HG03108 (cell line): ENCODE data around the gene RASGRP1.

Experiments
- ATAC-seq: cut with Tn5 transposase; IDR thresholded peaks from one replicate; pipeline ENCODE4 v1.9.1; 2021; ENCODE audit warnings: moderate library complexity; ENCODE audit not compliant: unreplicated experiment

RASGRP1 gene

DNA sequence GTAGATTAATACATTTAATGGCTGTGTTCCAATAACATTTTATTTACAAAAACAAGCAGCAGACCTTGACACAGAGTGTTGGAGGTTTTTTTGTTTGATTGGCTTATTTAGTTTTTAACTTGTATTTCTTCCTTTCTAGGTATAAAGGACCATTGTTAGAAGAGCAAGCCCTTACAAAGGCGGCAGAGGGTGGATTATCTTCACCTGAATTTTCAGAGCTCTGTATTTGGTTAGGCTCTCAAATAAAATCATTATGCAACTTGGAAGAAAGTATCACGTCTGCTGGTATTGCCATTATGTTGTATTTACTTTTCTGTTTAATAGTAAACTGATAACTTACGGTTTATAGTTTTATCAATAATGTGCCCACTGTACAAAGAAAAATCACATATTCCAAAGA, 100.7 kb downstream of the RASGRP1 start:
- ATAC-seq, result no peak

- peak; percentile 63 for ATAC-seq
Measured at GRCh38 chr15:38461066-38461833, 103.4 kb downstream of the RASGRP1 start.

DNA sequence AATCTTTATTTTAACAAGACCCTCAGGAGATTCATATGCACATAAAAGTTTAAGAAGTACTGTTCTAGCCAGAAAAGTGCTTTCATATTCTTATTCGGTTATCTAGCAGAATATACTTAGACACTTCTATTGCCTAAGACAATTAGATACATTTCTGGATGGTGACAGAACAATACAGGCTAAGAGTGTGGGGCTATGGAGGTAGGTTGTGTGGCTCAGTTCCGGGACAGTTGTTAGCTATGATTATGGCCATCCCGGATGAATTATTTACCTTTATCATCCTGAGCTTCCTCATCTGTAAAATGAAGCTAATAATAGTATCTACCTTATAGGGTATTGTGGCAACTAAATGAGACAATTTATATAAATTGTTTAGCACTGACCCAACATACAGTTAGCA, 104.1 kb downstream of the RASGRP1 start:
- ATAC-seq, result no peak

- ATAC-seq, result no peak
Measured at GRCh38 chr15:38459480-38459879, 105.1 kb downstream of the RASGRP1 start.

DNA sequence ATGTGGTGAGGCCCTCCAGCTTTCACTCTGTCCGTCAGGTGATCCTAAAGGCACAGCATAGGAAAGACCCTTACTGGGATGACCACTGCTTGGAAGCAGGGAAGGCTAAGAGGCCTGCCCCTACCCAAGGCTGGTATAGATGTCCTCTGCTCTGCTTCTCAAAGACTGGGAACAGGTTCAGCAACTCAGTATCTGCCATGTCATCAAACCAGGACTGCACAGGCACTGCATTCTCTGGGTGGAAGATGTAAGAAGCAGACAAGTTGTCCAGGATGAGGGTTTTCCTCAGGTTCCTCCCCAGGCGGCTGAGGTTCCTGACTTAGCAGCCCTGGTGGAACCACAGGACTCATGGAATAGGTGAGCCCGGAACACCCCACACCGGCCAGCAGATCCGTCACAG, 106.0 kb downstream of the RASGRP1 start:
- no peak for ATAC-seq

- no peak for ATAC-seq
Measured at GRCh38 chr15:38455092-38455491, 109.5 kb downstream of the RASGRP1 start.

GRCh38 chr15:38454696-38455090, 109.9 kb downstream of the RASGRP1 start:
- ATAC-seq, result no peak

- ATAC-seq, result peak; percentile 78
Measured at GRCh38 chr15:38453971-38454695, 110.5 kb downstream of the RASGRP1 start, which contains the start of gene FAM98B. FAM98B (plus strand) TSS chr15:38454127; CDS start chr15:38454162, 35 bp downstream.

DNA sequence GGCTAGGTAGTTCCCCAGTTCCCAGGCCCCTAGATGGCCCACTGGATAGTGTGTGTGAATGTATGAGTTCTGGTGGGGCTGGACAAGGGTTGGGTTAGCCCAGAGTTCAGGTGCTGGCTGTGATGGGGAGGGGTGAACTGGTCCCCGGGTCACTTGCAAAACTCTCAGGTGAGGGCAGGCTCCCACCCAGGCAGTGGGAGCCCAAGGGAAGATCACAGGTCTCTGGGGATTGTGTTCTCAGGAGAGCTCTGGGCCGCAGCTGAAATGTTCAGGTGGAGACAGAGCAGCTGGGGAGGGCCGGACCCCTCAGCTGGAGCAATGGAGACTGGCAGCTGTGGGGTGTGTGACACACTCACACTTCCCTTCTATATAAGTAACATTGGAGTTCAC, 123.5 kb downstream of the RASGRP1 start:
- no peak for ATAC-seq

GRCh38 chr15:38440353-38441129, 124.1 kb downstream of the RASGRP1 start:
- ATAC-seq, result no peak
